Uterus (tissue), 2 donors: ENCODE data around the gene CLOCK.

ENCODE experiments used
- CTCF ChIP-seq, 4 experiments: fragments of 200-600 bp in 2 of 4; fragments of 450-650 bp in 2 of 4; sonication (generic) in 2 of 4; IDR thresholded peaks; one replicate each; pipeline ENCODE4 v1.5.1; 2016 to 2019; ENCODE audit warnings: antibody characterized with exemption in 4 of 4, mild to moderate bottlenecking in 2 of 4, moderate library complexity in 1 of 4
- POLR2A ChIP-seq, 2 donors: fragments of 450-650 bp; IDR thresholded peaks; one replicate each; pipeline ENCODE4 v1.6.1; 2016; ENCODE audit warnings: antibody characterized with exemption in 2 of 2, mild to moderate bottlenecking in 1 of 2, moderate library complexity in 1 of 2

- no peak for TF ChIP-seq POLR2A (IDR thresholded peaks at IDR 0.05)
- TF ChIP-seq CTCF (IDR thresholded peaks at IDR 0.05), result no peak
Observed at GRCh38 chr4:55437823-55438222, 108.9 kb downstream of the CLOCK start.
